Measurements from ENCODE around the gene MYH15. TPM values are rescaled to one million over a fixed set of nuclear protein-coding genes. Genes with fewer than 3 reads are reported as not detected.

MYH15 gene
- total and polyA plus RNA-seq, 2 of the 8 experiments (the other 6 are each of a cell fraction or from before 2014, with no cell fraction given) = under 0.01 TPM; not detected in 1

DNA sequence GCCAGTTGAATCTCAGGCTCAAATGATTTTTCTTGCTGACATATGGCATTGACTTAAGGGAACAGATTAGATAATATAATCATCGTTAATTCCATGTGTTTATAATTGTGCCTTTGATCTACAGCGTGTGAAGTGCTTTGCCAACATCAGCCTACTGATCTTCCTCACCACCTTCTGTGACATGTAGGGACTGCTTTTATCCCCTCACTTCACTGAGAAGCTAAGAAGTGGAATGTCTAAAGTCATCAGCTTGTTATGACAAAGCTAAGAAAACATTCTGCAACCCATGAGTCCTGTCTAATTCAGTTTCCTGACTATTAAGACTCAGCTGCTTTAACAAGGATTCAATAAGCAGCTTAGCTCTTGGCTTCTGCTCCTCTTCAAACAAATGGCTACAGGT is 106.0 kb downstream of the MYH15 start:
- DNase-seq (ENCODE audit: low read depth in 1 of 2, low spot score in 2 of 2) (no peak), FAIRE-seq (no peak)
- Histone ChIP-seq H2BK5ac (ENCODE audit: low read depth, low read length) (no peak overlapping the region), H4K8ac (ENCODE audit: extremely low read depth, insufficient read depth, low read length) (no peak overlapping the region), H2BK20ac (ENCODE audit: low read length) (no peak overlapping the region), H3K23ac (ENCODE audit: insufficient read length) (no peak overlapping the region), H2BK15ac (ENCODE audit: low read length) (no peak overlapping the region), H3K4ac (replicated peaks; ENCODE audit: insufficient read length, low read depth, low read length) (no peak overlapping the region), H3K79me2 (ENCODE audit: control insufficient read depth in 1 of 2, insufficient read depth in 2 of 2, low read length in 2 of 2) (no peaks in the 10 kb centered on the region), H4K5ac (ENCODE audit: insufficient read length, low read depth, low read length) (no peak overlapping the region), H3K79me1 (ENCODE audit: low read depth, low read length) (no peaks in the 10 kb centered on the region), H3K18ac (ENCODE audit: extremely low read depth, low read length) (no peak overlapping the region), H3K36me3 (ENCODE audit: control insufficient read depth in 2 of 4, insufficient read depth in 4 of 4, low read length in 3 of 4) (no peaks in the 10 kb centered on the region), H2BK120ac (replicated peaks; ENCODE audit: low read depth, low read length) (no peak overlapping the region), H3K23me2 (ENCODE audit: low read depth, low read length) (no peaks in the 10 kb centered on the region), H3K9me3 (ENCODE audit: insufficient read depth in 2 of 2, low read depth in 1 of 2, low read length in 1 of 2) (no peaks in the 10 kb centered on the region), H3K14ac (ENCODE audit: insufficient read length) (no peak overlapping the region), H4K20me1 (replicated peaks in 1 of 2; ENCODE audit: control insufficient read depth in 1 of 2, insufficient read depth in 2 of 2, low read length in 2 of 2) (no peaks in the 10 kb centered on the region), H2BK12ac (ENCODE audit: low read depth, low read length) (no peak overlapping the region), H3K27ac (ENCODE audit: low read depth, low read length) (no peak overlapping the region), H3K4me2 (ENCODE audit: insufficient read depth in 1 of 2, low read depth in 2 of 2, low read length in 2 of 2) (no peak overlapping the region), H3K56ac (replicated peaks; ENCODE audit: insufficient read length, low read depth, low read length) (no peak overlapping the region), H3K4me3 (ENCODE audit: extremely low read depth in 1 of 4, insufficient read depth in 2 of 4, low read depth in 3 of 4, low read length in 4 of 4) (no peak overlapping the region), H2AFZ (ENCODE audit: low read length) (no peak overlapping the region), H2AK5ac (ENCODE audit: low read depth, low read length) (no peak overlapping the region), H3K4me1 (replicated peaks in 1 of 4; ENCODE audit: control insufficient read depth in 3 of 4, insufficient read depth in 4 of 4, low read length in 3 of 4) (peaks cover 0 to 1% (median 0%) of the 10 kb centered on the region in 4 experiments; a peak in 1 of 7 replicates), H3K9ac (replicated peaks in 1 of 4; ENCODE audit: extremely low read depth in 1 of 4, low read depth in 3 of 4, low read length in 3 of 4) (no peak overlapping the region), H4K91ac (replicated peaks; ENCODE audit: insufficient read length, low read length) (no peak overlapping the region), H3K27me3 (replicated peaks in 1 of 4; ENCODE audit: control insufficient read depth in 3 of 4, extremely low read depth in 1 of 4, insufficient read depth in 3 of 4, low read length in 3 of 4) (no peaks in the 10 kb centered on the region)
- CTCF ChIA-PET (ENCODE audit: partially characterized antibody) = interaction anchor here (1.0 to 2.8 kb wide), 9 partner anchors 9 to 476 kb away, joined by 3 to 10 read pairs (median 4); no protein-coding TSS in a partner anchor
- POLR2A ChIA-PET (ENCODE audit: partially characterized antibody) = no interaction called here
- TF ChIP-seq SUZ12 (IDR thresholded peaks at IDR 0.05; ENCODE audit: low read length) (no peak), KDM1A (IDR thresholded peaks at IDR 0.05; ENCODE audit: borderline replicate concordance, low read length) (no peak), HDAC6 (IDR thresholded peaks at IDR 0.05; ENCODE audit: low read depth, low read length) (no peak)
- 96% methylated on average over 2 of the region's 2 CpGs; no CpG with 5 or more reads in 1 of the 2 experiments for WGBS, 2 experiments (ENCODE audit: extremely low coverage in 1 of 2, insufficient coverage in 1 of 2, insufficient read length in 1 of 2, insufficient replicate concordance in 2 of 2, low coverage in 1 of 2, low lambda C conversion rate in 2 of 2, missing lambda C conversion rate in 1 of 2)
